ENCODE measurements around the gene DLL3. TPM values are rescaled to one million over a fixed set of nuclear protein-coding genes. Genes with fewer than 3 reads are reported as not detected.

The DLL3 gene
- total and polyA plus RNA-seq, 9 of the 15 experiments (the other 6 are each of a cell fraction or from before 2014, with no cell fraction given) = 0.80 to 6.3 (median 1.2) TPM

- 0 out of 4 replicates have a peak, but pooled peaks of 1 of the 2 experiments have one; percentile 21 for TF ChIP-seq NONO (IDR thresholded peaks at IDR 0.05; ENCODE audit: low read depth in 2 of 2, low read length in 1 of 2)
- TF ChIP-seq TFAM (CRISPR knock-in tag; conservative IDR thresholded peaks at IDR 0.05) = no peak
- no peak for TF ChIP-seq E2F3 (CRISPR knock-in tag; IDR thresholded peaks at IDR 0.05)
- TF ChIP-seq PCBP2 (IDR thresholded peaks at IDR 0.05; ENCODE audit: low read depth, low read length, poor library complexity, severe bottlenecking) = no peak
- TF ChIP-seq HDAC2 (IDR thresholded peaks at IDR 0.05) = no peak; the same call in 1 of the 2 replicates
- TF ChIP-seq TSHZ1 (CRISPR knock-in tag; IDR thresholded peaks at IDR 0.05) = no peak
- peak; percentile 67 for TF ChIP-seq L3MBTL2 (IDR thresholded peaks at IDR 0.05)
- no peak for TF ChIP-seq MAFG (tag; conservative IDR thresholded peaks at IDR 0.05)
- TF ChIP-seq HNRNPUL1 (IDR thresholded peaks at IDR 0.05; ENCODE audit: low read length) = no peak
- no peak for TF ChIP-seq NELFE (IDR thresholded peaks at IDR 0.05; ENCODE audit: insufficient read depth, insufficient read length)
- no peak for TF ChIP-seq ZBTB2 (IDR thresholded peaks at IDR 0.05)
- TF ChIP-seq SMC3 (conservative IDR thresholded peaks at IDR 0.05; ENCODE audit: insufficient read depth, low read depth, low read length) = peak; percentile 28; the same call in 1 of the 2 replicates
- no peak for TF ChIP-seq TGIF2 (CRISPR knock-in tag; IDR thresholded peaks at IDR 0.05)
- TF ChIP-seq ZSCAN29 (IDR thresholded peaks at IDR 0.05) = peak; percentile 25; the same call in 1 of the 2 replicates
- TF ChIP-seq NR0B1 (IDR thresholded peaks at IDR 0.05; ENCODE audit: partially characterized antibody) = no peak
- TF ChIP-seq JUND (IDR thresholded peaks at IDR 0.05; ENCODE audit: borderline replicate concordance, low read depth, low read length) = no peak
- no peak for TF ChIP-seq JUND (tag; IDR thresholded peaks at IDR 0.05; ENCODE audit: borderline replicate concordance, low read depth, low read length)
- TF ChIP-seq ARHGAP35 (IDR thresholded peaks at IDR 0.05; ENCODE audit: partially characterized antibody) = no peak
- no peak for TF ChIP-seq SNAPC5 (CRISPR knock-in tag; IDR thresholded peaks at IDR 0.05)
- no peak for TF ChIP-seq SPI1 (IDR thresholded peaks at IDR 0.05; ENCODE audit: borderline replicate concordance, low read depth, low read length)
- peak; percentile 81 for TF ChIP-seq CXXC5 (CRISPR knock-in tag; IDR thresholded peaks at IDR 0.05)
Measured at GRCh38 chr19:39497996-39498797, 550 bp upstream of the DLL3 start (continued).

All from K562 (cell line).